Mammary epithelial cell (primary cell): Measurements from ENCODE around the gene BFSP1.

Experiments used
- CTCF ChIP-seq, 2 donors: IDR thresholded peaks in 1 of 2; conservative IDR thresholded peaks in 1 of 2; 2 replicates each; pipeline ENCODE4 v1.5.1; 2011 to 2012; ENCODE audit warnings: inconsistent platforms in 2 of 2, low read length in 2 of 2, mild to moderate bottlenecking in 2 of 2, control low read depth in 1 of 2, low read depth in 1 of 2; ENCODE audit not compliant: insufficient read depth in 1 of 2; ENCODE audit errors: extremely low read depth in 1 of 2
- EZH2 ChIP-seq: IDR thresholded peaks from 2 replicates; pipeline ENCODE4 v1.6.1; 2012; ENCODE audit warnings: low read length, inconsistent platforms, borderline replicate concordance

GRCh38 chr20:17525650-17526049 is 5.5 kb downstream of the BFSP1 start:
- no peak for TF ChIP-seq CTCF (conservative IDR thresholded peaks at IDR 0.05 in 1 of 2, IDR thresholded peaks at IDR 0.05 in 1 of 2; ENCODE audit: extremely low read depth in 1 of 2, insufficient read depth in 1 of 2, low read depth in 1 of 2, low read length in 2 of 2)
- no peak for TF ChIP-seq EZH2
